HG03064 (cell line): Measurements from ENCODE around the gene ITM2C.

Experiments
- ATAC-seq: cut with Tn5 transposase; IDR thresholded peaks from one replicate; pipeline ENCODE4 v1.9.1; 2021; ENCODE audit warnings: low read depth; ENCODE audit not compliant: unreplicated experiment

ITM2C gene

DNA sequence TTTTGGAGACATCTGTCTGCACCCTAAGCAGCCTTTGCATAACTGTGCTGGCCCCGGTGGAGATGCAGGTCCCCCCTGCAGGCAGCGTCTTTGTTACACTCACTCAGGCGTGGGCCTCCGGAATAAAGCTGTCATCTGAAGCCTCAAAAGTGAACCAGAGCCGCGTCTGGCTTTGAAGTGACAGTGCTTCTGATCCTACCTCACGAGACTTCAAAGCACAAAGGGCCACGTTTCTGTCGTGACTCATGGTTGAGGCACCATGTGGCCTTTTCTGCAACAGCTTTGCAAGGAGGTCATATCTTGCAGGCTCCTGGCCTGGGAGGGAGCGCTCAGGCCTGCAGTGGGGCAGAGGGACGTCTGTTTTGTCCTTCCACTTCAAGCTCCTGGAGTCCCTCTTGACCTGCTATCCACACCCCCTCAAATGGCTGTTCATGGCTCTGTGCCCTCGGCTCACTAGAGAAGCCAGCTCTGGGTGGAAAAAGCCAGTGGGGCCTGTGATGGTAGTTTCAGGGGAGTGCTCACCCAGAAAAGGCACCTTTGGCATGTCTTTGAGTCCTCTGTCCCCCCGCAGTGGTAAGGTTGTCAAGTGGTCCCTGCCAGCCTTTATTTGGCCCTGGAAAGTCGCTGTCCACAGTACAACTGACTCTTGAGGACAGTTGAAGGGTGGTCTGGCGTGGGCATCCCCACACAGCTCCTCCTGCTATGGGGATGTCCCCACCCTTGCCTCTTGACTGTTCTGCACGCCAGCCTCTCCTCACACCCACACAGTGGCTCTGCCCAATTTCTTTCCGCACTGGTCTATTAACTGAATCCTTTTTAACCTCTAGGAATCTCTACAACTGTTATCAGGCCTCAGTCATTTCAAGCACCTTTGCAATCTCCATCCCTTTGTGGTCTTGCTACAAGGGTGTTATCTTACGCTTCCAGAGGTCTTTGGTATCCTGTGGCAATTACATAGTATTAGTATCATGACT lies 41.0 kb downstream of the ITM2C start:
- no peak for ATAC-seq

DNA sequence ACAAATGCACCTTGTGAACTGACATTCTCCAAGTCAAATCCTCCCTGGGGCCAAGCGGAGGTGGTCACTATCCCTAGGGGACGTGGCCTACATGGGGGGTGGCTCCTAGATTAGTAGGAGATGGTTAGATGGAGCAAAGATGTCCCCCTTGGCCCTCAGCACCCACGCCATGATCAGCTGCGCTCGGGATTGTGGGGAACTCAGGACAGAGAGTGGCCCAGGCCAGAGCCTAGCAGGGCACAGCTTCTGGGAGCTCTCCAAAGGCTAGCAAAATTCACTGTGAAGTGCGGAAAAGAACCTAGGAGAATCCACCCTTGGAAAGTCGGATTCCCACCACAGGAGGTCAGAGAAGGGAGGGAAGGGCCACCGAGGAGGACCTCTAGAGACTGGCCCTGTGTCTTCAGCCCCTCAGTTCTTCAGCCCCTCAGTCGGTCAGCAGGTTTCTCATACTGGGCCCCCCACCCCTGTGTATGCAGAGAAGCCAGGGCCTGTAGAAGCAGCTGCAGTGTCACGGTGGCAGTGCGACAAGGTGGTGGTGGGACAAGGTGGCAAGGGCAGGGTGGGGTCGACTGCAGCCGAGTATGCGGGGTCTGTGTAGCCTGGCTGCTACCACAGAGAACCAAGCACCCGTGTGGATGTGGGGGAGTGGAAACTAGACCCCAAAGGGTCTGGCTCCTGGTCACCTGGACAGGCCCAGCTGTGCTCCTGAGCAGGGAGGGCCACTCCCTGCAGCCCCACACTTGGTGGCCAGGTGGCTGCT lies 41.9 kb downstream of the ITM2C start:
- ATAC-seq: no peak

- ATAC-seq: no peak
Observed at GRCh38 chr2:230907361-230908091, 42.8 kb downstream of the ITM2C start.

DNA sequence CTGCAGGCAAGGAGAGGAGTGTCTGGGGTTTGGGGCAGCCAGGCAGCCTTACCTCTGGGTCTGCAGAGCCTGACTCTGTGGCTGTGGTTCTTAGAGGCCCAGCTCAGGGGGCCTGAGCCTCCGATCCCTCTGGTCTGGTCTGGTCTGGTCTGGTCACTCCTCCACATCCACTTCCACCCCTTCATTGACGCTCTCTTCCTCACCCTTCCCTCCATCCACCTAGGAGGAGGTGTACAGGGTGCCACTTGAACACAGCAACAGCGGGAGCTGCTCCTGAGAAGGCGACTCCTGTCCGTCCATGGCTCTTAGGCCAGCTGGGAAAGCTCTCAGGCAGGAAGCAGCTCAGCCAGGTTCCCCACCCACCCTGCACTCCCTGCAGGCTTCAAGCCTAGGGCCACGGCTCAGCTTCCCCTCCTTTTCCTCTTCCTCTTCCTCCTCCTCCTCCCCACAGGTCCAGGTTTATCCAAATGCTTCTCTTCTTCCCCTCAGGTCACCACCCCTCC lies 43.4 kb downstream of the ITM2C start:
- no peak for ATAC-seq

DNA sequence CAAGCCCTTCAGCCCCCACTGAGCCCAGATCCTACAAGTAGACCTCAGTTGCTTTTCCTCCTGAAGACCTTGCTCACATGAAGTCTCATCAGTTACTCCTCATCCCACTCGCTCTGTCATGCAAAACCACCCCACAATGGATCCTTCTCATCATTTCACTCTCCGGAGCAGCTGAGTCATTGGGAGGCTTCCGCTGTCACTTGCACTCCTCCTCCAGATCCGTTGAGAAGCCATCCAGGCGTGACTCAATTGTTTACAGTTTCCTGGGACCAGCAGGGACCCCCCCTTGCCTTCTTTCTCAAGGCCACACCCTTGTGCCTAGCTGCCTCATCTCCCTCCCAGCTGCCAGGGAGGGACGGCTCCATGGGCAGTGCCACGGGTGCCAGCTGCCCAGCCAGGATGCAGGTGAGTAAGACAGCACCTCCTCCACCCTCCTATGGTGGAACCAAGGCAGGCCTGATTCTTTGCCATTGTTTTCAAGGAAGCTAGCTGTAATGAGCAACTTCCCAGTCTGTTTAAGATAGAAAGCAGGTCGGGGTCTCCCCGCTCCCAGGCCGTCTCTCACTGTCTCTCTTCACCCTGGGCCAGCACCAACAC lies 44.0 kb downstream of the ITM2C start:
- no peak for ATAC-seq

DNA sequence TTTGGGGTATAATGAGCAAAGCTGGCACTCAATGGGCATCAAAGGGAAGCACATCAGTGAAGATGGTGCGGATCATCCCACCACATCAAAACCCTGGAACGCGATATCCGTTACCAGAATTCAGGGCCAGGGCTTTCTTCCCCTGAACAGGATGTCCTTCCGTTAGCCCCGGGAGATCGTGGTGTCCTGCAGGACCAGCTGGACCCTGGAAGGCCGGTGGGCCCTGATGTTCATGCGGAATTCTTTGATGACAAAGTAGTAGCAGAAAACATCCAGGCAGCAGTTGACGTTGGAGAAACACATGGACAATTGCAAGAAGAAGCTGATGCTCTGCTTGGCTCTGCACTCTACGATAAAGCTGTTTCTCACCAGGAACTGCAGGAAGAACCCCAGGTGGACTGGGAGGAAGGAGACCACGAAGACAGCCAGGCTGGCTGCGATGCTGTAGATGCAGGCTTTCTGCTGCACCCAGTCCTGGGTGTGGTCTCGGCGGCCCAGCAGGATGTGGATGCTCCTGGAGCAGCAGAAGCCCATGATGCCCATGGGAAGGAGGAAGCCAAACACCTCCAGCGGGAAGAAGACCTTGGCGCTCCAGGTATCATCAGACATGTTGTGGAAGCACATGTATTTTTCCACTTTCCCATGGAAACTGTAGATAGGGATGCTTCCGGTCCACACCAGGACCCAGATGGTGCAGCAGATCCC lies 45.3 kb downstream of the ITM2C start:
- ATAC-seq: no peak

GRCh38 chr2:230910546-230911177 lies 45.9 kb downstream of the ITM2C start:
- no peak for ATAC-seq

DNA sequence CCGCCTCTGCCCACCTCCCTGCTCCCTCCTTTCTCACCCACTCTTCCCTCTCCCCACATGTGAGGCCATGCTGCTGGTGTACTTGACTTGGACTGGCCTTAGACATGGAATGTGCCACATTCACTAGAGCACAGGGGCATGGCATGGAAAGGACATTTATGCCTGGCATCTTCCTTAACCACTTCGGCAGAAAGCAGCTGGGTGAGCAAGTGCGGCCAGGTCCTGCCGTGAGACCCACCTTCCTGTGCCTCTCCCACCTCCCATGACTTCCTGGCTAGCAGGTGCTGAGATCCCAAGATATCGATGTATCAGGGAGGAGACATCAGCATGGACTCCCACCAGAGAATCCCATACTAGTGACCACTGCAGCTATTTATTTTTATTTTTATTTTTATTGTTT lies 47.3 kb downstream of the ITM2C start:
- no peak for ATAC-seq

- no peak for ATAC-seq
Observed at GRCh38 chr2:230912724-230913123, 48.0 kb downstream of the ITM2C start.

GRCh38 chr2:230913406-230914143 lies 48.8 kb downstream of the ITM2C start:
- ATAC-seq: no peak

DNA sequence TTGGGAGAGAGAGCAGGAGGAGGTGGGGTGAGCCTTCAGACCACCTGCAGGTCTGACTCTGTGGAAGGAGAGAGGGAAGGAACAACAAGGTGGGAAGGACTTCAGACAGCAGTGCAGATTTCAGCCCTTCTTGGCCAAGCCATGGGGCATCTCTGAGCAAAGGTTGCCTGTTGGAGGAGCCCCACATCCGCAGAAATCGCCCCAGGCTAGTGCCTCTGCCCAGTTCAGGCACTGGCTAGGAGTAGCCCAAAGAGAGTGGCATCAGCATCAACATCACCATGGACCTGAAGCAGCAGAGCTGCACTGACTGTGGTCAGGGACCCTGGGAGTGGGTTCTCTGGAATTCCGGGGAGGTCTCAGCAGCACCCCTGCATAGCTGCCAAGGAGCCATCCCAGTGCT lies 50.1 kb downstream of the ITM2C start:
- ATAC-seq: no peak

DNA sequence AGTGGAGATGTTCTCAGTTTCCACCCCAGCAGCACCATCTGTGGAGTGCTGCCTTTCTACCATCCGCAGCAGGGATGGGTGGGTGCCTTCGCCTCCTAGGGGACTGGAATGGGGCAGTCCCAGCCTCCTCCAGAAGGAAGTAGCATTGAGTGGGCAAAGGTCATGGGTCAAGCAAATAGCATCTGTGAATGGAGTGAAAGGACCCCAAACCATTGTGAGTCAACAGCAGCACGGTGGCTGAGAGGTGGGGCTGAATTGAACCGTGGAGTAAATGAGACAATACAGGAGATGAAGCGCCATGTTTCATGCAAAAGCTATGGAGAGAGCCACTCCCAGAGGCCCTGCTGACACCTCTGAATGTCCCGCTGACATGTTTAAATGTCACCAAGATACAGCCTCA lies 50.6 kb downstream of the ITM2C start:
- ATAC-seq: no peak

GRCh38 chr2:230916218-230916617 lies 51.5 kb downstream of the ITM2C start:
- ATAC-seq: no peak

- ATAC-seq: no peak
Observed at GRCh38 chr2:230919240-230919639, 54.5 kb downstream of the ITM2C start.

- ATAC-seq: no peak
Observed at GRCh38 chr2:230919681-230920080, 54.9 kb downstream of the ITM2C start.

- ATAC-seq: no peak
Observed at GRCh38 chr2:230920167-230920566, 55.4 kb downstream of the ITM2C start.

- ATAC-seq: no peak
Observed at GRCh38 chr2:230921806-230922595, 57.3 kb downstream of the ITM2C start.
